HG03460 (cell line): ENCODE data around the gene LGI2.

Experiments
- ATAC-seq: cut with Tn5 transposase; IDR thresholded peaks from one replicate; pipeline ENCODE4 v1.9.1; 2021; ENCODE audit not compliant: unreplicated experiment

The LGI2 gene

DNA sequence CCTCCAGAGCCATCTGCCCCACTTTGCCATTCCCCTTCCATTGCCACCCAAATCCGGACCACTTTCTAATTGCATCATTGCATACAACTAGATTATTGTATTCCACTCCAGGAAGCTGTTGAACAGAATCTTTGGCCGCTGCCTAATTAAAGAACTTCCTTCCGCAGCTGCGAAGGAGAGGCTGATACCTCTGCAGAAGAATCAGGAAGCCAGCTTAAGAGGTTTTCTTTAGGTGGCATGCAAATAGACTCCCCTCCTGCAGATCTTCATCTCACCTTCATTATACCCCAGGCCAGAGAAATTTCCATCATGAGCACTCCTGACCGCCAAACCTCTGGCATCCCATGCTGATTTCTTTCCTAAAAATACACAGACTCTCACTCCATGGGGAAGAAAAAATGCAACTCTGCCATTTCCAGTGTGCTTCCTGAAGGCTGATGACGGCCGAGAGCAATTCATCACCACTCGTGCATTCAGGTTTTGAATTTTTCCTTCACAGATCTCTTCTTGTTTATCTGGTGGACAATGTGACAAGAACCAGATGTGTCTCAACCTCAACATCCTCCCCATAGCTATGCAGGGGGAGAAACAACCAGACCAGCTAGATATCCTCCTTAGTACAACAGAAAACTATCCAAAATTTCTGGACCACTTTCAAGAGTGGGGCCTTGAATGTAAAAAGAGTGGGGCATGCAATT lies 31.2 kb downstream of the LGI2 start:
- ATAC-seq = no peak

DNA sequence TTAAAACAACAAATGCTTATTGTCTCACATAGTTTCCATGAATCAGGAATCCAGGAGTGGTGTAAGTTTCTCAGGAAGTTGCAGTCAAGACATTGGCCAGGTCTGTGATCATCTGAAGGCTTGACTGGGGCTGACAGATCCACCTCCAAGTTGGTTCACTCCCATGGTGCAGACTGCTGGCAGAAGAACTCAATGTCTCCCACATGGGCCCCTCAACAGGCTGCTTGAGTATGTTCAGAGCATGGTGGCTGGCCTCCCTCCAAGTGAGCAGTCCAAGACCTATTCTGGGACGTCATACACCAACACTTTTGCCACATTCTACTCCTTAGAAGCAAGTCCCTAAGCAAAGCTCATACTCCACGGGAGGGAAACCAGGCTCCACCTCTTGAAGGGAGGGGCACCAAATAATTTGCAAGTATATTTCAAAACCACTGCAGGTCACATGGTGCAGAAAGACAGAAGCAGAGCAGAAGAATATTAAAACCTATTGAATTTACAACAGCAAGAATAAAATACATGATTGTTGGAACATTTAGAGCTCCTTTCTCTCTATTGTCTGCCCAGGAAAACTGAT lies 35.3 kb downstream of the LGI2 start:
- no peak for ATAC-seq

DNA sequence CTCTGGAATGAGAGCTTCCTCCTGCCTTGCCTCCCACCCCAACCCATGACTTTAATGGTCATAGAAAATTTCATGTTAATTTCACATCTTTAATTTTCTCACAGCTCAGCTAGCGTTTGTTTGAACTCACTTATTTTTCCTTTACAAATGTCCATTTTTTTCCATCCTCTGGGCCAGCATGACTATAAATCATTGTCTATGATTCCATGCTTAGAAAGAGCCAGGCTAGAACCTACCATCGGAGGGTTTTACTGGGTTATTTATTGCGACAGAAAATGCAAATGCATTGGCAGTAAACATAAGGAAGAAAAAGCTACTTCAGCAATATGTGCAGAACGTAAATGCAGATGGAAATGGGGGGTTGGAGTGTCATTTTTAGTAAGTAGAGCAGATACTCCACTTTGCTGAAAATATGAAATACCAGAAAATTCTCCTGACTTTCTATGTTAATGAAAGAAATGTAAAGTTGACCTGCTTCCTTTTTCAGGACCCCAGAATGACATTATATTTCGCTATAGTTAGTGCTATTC lies 37.1 kb downstream of the LGI2 start:
- ATAC-seq = no peak

DNA sequence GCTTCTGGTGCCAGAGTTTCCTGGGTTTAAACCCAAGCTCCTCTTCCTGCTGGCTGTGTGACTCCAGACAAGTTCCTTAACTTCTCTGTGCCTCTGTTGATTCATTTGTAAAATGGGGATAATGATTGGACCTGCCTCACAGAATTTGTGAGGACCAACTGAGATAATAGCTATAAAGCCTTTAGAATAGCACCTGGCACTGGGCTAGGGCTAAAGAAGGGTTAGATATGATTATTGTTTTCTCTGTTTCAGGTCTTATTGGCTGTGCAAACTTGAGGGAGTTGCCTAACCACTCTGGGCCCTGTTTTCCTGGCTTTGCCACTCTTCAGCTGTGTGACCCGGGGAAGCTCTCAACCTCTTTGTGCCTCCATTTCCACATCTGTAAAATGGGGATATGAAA lies 37.8 kb downstream of the LGI2 start:
- no peak for ATAC-seq

DNA sequence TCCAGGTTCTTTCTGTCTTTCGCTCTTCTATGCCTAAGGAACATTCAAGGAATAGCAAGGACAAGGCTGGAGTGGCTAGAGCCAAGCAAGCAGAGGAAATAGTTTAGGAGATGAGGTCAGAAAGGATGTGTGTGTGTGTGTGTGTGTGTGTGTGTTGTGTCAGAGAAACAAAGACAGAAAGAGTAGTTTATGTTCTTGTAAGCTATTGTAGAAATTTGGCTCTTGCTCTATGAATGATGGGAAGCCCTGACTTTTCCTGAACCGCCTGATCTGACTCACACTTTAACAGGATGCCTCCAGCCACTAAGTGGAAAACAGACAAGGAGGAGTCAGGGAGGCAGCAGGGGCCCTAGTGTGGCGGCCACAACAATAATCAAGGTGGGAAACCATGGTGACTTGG lies 39.7 kb downstream of the LGI2 start:
- no peak for ATAC-seq

DNA sequence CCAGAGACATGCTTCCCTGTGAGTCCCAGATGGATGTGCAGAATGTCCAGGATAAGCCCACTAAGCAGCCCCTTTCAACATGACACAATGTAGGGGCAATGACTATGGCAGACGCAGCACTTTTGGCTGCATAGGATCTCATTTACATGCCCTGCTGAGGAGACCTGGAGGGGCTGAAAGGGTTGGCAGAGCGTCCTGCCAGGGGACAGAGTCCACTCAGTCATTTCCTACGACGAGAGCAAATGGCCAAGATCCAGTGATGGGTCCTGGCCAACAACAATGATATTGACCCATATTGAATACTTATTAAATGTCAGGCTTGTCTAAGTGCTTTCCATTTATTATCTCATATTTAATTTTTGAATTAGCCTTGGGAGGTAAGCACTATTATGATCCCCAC lies 41.4 kb downstream of the LGI2 start:
- no peak for ATAC-seq

DNA sequence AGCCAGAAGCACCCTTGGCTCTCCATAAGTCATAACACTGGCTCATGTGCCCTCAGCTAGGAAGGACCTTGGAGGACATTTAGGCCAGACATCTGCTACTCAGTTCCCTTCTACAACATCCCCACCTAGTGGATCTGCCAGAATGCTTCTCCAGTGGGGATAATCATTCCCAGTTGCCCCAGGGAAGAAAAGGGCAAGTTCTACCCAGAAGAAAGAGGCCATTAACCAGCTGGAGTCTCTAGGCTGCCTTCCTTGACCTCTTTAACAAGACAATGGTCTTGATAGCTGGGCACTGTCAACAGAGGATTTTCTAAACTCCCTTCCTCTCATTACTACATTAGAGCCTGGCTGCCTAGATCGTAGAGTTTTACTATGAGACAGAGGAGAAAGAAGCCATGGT lies 42.0 kb downstream of the LGI2 start:
- no peak for ATAC-seq

DNA sequence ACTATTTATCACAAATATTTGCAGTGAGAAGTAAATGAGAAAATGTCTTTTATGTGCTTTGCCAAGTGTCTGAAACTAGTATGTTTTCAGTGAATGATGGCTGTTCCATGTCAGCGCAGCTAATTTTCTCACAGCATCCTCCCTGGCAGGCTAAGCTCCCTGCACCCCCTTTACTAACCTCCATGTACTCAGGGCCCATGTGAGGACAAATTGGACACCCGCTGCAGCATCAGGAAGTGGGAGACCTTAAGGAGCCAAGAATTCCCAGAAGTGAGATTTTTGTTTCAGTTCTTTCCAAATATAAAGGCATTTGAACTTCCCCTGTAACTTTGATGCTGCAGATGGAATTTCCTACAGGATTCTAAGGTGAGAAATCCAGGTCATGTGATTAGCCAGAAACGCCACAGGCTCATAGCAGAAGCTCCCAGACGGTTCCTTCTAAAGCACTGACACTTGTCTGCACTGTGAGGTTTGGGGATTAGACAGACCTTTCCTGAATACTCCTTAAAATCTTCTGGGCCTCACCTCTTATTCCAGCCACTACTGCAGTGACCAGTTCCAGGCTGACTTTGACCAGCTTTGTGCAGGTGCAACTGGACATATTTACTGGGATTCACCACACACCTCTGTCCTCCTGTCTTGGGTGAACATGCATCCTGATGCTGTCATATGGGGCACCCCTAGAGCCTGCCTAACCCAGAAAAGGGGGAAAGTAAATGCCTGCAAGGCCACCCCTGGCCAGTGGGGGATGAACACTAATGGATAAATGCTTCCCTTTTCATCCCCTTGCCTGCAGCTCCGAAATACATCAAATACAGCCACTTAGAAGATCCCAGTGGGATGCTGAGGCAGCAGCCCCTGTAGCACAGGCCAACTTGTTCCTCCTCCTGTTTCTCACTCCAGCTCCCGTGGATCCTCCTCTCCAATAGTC lies 45.9 kb downstream of the LGI2 start:
- ATAC-seq = no peak

DNA sequence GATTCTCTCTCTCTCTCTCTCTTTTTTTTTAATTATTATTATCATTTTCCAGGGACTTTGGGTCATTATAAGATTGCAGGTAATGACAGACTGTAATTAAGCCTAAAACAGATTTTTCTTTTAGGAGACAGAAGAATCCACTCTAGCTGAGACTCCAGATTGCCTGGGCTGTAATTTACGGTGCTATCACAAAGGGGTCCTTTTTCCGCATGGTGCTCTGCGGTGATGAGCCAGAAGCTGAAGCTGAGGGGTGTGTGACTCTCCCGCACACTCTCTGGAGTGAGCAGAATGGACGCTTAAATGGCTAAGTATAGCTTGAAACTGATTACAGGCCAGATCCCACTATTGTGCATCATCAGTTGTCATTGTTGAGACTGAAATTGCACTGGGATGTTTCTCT lies 50.0 kb downstream of the LGI2 start:
- no peak for ATAC-seq

DNA sequence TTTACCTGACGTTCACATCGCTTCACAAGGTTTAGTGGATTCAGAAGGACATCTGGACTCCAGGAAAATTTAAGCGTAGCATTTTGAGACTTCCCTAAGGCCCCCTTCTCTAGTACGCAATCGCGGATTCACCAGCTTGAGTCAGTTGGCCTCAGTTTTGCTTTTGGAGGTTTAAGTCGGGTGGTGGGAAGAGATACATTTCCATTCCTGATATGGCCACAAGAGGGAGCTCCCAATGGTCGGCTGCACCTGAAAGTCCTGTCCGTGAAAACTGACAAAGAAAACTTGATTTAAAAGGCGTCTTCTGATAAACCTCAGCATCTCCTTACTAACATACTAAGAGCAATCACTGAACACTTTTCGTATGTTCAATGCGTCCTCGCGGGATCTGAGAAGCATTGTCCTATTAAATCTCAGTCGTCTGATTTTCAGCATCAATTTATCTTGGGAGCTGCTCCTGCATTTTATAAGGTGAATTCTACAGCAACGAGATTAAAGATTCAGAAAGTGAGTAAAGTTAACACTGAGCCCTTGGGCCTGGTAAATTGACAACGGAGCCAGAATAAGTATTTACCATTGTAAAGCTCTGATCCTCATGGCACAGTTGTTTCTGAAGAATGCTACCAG lies 50.6 kb downstream of the LGI2 start:
- ATAC-seq = peak; percentile 72

DNA sequence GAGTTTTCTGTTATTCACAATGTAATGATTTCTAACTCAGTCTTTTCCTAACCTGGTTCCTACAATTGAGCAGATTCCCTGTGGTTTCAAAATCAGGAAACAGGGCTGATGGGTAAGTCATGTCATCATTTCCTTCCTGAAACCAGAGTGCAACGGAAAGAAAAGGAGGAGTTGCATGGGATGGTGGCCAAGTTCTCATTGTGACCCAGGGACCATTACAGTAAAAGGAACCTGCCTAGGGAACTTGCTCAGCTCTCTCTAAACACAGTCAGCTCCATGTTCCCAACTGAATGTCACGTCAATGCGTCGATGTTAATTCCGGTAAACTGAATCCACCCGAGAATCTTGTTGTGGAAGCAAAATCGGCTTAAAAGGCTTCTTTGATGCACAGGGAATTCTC lies 51.2 kb downstream of the LGI2 start:
- ATAC-seq = no peak

DNA sequence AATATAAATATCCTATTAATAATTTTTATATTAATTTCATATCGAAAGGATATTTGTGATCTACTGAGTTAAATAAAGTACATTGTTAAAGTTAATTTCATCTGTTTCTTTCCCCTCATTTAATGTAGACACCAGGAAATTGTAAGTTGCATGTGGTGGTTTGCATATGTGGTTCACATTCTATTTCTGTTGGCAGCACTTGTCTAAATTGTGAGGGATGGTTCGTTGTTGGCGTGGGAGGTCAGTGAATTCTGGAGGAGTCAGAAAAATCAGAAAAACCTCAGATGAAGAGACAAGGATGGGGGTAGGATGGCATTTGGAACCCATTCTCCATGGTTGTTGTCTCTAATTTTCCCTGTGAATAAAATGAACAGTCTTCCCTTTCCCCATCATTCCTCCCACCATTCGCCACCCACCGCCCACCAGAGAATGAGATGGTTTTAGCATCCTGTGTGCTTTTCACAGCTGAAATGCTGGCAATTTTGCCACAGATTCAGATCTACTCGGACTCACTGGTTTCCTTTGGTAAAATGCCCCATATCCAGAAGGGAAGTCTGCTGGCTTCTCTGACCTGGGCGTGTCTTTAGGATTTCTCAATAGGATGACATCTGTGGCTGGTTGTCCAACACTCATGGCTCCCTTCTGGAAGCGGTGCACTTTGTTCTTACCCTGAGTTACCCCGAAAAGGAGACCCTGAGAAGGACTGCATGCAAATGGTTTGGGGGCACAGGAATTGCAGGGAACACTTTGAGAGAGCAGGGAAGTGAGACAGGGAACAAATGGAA lies 52.3 kb downstream of the LGI2 start:
- no peak for ATAC-seq

DNA sequence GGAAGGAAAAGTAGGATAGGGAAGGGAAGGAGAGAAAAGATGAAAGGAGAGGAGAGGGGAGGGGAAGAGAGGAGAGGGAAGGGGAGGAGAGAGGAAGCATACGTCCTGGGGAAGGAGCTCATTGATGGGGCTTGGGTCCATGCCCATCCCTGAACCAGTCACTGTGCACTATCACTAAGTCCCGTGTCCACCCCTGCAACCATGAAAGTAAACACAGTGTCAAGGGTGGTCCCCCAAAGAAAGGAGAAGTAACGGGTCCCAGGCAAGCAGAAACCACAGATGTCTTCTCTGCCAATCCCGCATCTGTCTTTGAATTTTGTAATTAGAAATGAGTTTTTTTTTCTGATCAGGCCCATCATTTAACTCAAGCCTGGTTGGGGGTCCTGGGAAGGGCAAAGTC lies 55.2 kb downstream of the LGI2 start:
- ATAC-seq = no peak

DNA sequence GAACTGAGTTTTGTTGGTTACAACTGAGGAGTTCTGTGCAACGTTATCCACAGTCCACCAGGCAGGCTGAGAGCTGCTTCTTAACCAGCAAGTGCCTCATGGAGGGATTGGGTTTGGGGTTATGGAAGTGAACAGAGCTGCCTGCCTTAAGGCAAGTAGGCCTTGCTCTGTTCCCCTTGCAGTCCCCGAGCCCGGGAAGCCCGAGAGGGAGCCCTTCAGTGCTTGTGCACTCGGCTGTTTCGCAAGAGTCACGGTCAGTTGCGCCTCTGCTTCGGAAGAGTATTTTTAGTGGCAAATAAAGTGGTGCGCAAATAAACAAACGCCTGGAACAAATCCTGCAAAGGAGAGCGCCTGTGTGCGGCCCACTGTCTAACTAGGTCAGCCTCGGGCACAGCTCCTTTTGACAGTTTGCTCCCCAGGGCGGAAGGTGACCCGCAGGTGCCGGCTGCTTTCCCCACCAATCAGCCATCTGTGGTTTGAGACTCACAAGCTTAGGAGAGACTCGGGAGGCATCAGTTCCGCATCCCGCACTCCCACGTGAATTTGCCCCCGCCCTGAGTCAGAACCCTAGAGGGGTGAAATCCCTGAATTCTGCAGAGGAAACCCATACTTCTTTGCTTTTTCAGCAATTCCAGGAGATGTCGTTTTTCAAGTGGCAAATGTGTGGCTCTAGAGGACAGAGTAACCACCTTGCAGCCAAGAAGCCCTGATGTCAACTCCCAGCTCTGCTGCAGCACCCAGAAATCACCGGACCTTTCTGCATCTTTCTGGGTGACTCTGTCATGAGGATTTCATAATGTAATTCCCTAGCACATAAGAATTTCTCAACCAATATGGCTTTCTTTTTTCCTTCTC lies 56.8 kb downstream of the LGI2 start:
- no peak for ATAC-seq

DNA sequence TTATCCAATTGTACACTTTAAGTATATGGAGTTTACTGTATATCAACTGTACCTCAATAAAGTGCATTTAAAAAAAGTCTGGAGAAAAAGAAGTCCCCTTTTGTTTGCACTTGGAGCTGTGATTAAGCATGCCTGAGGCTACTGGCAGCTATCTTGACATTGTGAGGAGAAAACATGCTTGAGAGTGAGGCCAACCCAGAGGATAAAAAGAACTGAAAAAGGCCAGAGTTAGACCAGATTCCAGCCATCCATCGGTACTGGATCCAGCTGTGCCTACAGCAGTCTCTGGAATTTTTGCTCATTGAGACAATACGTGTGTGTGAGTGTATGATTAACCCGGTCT lies 57.4 kb downstream of the LGI2 start:
- no peak for ATAC-seq

DNA sequence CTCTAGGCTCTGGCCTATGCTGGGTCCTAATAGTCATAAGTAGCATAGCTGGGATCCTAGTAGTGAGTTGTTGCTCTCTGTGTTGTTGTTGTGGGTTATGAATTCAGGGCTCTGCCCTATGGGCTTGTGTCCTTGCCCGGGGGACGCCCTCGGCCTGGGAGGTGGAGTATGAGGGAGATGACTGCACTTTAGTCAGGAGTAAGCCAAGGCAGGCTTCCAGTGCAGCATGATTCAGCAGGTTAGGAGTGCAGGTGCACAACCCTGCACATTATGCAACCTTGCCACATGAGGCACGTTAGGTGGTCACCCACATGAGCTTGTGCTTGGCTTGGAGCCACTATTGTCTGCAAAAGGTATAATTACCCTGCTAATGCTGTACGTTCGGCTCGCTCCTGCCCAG lies 59.6 kb downstream of the LGI2 start:
- no peak for ATAC-seq

DNA sequence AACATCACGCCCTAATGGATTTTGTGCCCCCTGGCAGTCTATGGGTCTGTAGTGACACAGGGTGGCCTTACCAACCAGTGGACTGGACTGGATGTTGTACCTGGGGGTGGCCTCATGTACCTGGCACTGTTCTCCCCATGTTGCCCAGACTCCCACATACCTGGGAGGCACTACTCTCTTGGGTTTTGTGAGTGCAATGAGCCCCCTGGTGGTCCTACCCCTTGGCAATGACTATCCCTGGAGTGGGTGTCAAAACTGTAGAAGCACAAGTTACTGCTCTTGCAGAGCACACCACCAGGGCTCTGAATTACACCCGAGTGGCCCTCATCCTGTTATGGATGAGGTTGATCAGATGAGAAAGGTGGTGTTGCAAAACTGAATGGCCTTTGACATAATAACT lies 60.1 kb downstream of the LGI2 start:
- no peak for ATAC-seq

DNA sequence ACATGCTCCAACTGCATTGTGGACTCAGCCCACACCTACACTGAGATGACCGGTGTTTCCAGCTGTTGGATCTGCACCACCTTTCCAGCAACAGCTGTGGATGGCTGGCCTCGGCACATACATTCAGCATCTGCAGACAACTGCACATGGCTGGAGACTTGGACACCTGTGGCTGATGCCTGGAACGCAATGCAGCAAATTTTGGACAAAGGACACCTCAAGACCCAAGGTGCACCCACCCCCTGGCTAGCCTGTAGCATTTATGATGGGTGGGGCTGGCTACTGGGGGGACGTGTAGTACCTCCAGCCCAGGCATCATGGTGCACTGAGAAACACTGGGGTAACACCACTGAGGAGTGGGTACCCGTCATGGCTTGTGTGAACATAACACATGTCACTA lies 60.6 kb downstream of the LGI2 start:
- no peak for ATAC-seq

DNA sequence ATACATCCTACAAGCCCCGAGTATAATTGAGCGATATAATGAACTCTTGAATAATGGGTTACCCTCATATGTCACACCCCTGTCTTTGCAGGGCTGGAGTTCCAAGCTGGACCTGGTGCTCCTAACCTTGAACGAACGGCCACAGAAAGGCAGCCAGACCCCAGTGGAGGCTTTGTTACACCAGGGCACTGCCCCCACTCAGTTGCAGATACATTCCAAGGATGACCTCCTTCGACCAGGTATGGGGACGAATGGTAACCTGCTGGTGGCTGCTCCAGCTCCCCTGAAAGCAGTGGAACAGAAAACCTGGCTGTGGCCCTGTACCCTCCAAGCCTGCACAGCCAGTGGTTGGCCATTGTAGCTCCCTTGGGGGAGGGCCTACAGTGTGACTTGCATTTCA lies 61.3 kb downstream of the LGI2 start:
- no peak for ATAC-seq

DNA sequence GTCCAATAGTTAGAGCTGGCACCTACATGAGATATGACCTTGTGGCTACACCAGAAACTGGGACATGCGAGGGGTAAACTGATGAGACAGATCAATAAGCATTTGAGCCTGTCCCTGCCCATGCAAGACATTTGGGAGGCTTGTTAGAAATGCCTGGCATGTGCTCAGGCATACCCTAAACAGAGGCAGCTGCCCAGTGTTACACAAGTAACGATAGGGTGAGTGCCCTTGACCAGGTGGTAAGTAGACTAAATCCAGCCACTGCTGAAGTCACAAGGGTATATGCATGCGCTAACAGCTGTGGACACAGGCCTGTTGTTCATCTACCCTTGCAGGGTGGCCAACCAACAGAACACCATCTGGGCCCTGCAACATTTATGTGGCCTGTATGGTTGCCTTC lies 61.8 kb downstream of the LGI2 start:
- ATAC-seq = no peak
